Fibroblast of mammary gland (primary cell): ENCODE measurements around the gene KCNJ1.

Experiments used
- DNase-seq: peaks from one replicate; pipeline ENCODE4 v3.0.0-alpha.2; 2010; ENCODE audit warnings: low read depth
- H3K4me3 ChIP-seq: 2 replicates; pipeline ENCODE4 v1.5.1; 2011; ENCODE audit warnings: low read depth, mild to moderate bottlenecking, low read length, moderate library complexity; ENCODE audit not compliant: control insufficient read depth
- CTCF ChIP-seq: conservative IDR thresholded peaks from 2 replicates; pipeline ENCODE4 v1.5.1; 2011; ENCODE audit warnings: low read depth, low read length, inconsistent platforms; ENCODE audit not compliant: control insufficient read depth, insufficient read depth

Gene KCNJ1

GRCh38 chr11:128796270-128796669, 70.8 kb downstream of the KCNJ1 start:
- TF ChIP-seq CTCF: no peak
- H3K4me3 ChIP-seq: no peak overlapping the region
- no peak for DNase-seq

- no peak overlapping the region for H3K4me3 ChIP-seq
- TF ChIP-seq CTCF: no peak
- DNase-seq: no peak
These were observed 76.9 kb downstream of the KCNJ1 start for GRCh38 chr11:128790196-128790595.

- TF ChIP-seq CTCF: no peak
- no peak overlapping the region for H3K4me3 ChIP-seq
- DNase-seq: no peak
These were observed 77.5 kb downstream of the KCNJ1 start for GRCh38 chr11:128789497-128790150.
